Activated naive CD8-positive, alpha-beta T cell treated with anti-CD3 and anti-CD28 coated beads, Interleukin-2, amount 10 ng/mL, durations not matched to agents 7 days and 5 days (primary cell): Measurements from ENCODE around the gene ATP1A2. TPM values are rescaled to one million over a fixed set of nuclear protein-coding genes. Genes with fewer than 3 reads are reported as not detected.
A peak's percentile ranks its signal among the peaks of the same experiment; 100 is the strongest.

Source experiments
- ATAC-seq: fragments of 150-1000 bp; cut with Tn5 transposase; one replicate; pipeline ENCODE4 v1.10.0; 2021; ENCODE audit warnings: low read depth, moderate library complexity
- POLR2A ChIA-PET: fragments of 350-600 bp; sonication (Branson Sonifier 250); formaldehyde crosslinking; loops from one replicate; lab custom pipeline; 2021; ENCODE audit warnings: antibody characterized with exemption; lab: Charles Lee
- DNase-seq: peaks from one replicate; pipeline ENCODE4 v3.0.0; 2021
- H3K27ac Mint-ChIP-seq: one replicate; pipeline ENCODE4 v1.8.0; 2022; ENCODE audit warnings: mild to moderate bottlenecking, mixed read lengths
- H3K27me3 Mint-ChIP-seq: one replicate; pipeline ENCODE4 v1.8.0; 2022; ENCODE audit warnings: mild to moderate bottlenecking, moderate library complexity, mixed read lengths
- H3K36me3 Mint-ChIP-seq: one replicate; pipeline ENCODE4 v1.8.0; 2021; ENCODE audit warnings: mild to moderate bottlenecking, mixed read lengths
- H3K4me1 Mint-ChIP-seq: one replicate; pipeline ENCODE4 v1.8.0; 2021; ENCODE audit warnings: mixed read lengths
- H3K4me3 Mint-ChIP-seq: one replicate; pipeline ENCODE4 v1.8.0; 2022; ENCODE audit warnings: mild to moderate bottlenecking, moderate library complexity, mixed read lengths
- H3K9me3 Mint-ChIP-seq: one replicate; pipeline ENCODE4 v1.8.0; 2021; ENCODE audit warnings: mixed read lengths
- total RNA-seq, 2 experiments: library from RNA; stranded (reverse); gene quantifications; one replicate each; pipeline ENCODE4 v1.2.3, GENCODE V29; 2021

The ATP1A2 gene
- total RNA-seq, 2 experiments from 2014 or later, result not detected

DNA sequence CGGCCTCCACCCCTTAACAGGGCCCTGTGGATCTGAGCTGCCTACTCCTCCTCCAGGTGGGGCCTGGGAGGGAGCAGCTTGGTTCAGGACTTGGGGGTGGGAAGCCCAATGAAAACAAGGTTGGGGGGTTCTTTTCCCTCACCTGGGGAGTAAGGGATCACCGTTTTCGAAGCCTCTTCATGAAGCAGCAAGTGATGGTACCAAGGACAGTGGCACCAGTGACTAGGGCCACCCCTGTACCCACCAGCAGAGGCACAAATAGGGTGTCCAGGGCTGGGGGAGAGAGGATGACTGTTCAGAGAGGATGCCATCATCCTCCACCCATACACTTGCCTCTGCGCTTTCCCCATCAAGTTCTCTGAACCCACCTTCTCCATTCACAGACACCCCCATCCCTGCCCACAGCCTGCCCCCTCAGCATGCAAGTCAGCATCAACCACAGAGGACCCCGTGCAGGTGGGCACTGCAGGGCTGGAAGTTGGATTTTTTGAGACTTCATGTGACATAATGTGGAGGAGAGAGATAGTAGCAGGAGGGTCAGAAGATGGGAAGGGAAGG lies 23.8 kb upstream of the ATP1A2 start:
- peaks cover 4% of the 10 kb centered on the region for H3K36me3 Mint-ChIP-seq
- no peak overlapping the region for H3K4me3 Mint-ChIP-seq
- H3K27ac Mint-ChIP-seq, result no peak overlapping the region
- ATAC-seq, result no peak
- H3K27me3 Mint-ChIP-seq, result no peaks in the 10 kb centered on the region
- no peak for DNase-seq
- POLR2A ChIA-PET, result no interaction called here
- no peaks in the 10 kb centered on the region for H3K9me3 Mint-ChIP-seq
- H3K4me1 Mint-ChIP-seq, result peaks cover 11% of the 10 kb centered on the region

DNA sequence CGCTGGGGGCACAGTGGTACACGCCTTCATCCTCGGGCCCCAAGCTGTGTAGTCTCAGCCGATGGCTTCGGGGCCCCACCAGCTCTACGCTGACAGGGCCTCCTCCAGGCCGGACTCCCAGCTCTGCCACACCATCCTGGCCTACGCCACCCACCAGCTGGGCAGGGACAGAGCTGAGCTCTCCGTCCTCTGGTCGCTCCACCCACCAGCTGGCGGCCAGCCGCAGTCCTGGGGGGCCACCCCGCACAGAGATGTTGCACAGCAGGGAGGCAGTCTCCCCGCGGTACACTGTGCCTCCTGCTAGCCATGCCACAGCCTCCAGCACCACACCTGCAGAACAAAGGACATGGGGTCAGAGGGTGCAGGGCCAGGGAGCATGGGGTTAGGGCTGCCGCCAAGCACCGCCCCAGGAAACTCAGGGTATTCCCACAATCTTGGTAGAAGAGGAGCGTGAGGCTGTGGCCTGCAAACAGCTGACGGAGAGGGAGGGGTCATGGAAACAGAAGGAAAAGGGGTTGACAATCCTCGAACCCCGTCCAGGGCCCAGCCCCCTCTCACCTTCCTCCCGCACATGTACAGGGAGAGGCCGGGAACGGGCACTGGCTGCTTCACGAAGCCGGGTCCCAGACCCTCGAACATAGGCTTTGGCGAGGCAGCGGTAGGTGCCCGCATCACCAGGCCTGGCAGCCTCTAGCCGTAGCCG lies 23.0 kb upstream of the ATP1A2 start:
- DNase-seq (no peak), ATAC-seq (no peak)
- H3K36me3 Mint-ChIP-seq, result peaks cover 4% of the 10 kb centered on the region
- H3K27ac Mint-ChIP-seq, result no peak overlapping the region
- no peak overlapping the region for H3K4me3 Mint-ChIP-seq
- no peaks in the 10 kb centered on the region for H3K9me3 Mint-ChIP-seq
- peaks cover 19% of the 10 kb centered on the region for H3K4me1 Mint-ChIP-seq
- no peaks in the 10 kb centered on the region for H3K27me3 Mint-ChIP-seq
- POLR2A ChIA-PET, result no interaction called here

DNA sequence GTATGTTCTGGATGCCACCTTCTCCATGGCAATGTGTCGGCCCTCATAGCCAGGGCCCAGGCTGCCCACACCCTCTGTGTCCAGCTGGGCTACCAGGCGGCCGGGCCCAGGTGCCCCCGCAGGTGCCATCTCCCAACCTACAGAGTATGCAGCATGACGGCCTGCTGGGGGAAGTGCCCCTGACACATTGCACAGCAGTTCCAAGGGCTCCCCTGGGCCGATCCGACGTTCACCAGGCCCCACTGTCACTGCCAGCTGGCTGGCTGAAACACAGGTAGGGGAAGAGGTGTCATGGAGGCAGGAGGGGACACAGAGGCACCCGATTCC lies 22.5 kb upstream of the ATP1A2 start:
- Mint-ChIP-seq H3K27ac (no peak overlapping the region), H3K4me1 (peaks cover 22% of the 10 kb centered on the region), H3K36me3 (peaks cover 2% of the 10 kb centered on the region), H3K9me3 (no peaks in the 10 kb centered on the region), H3K27me3 (no peaks in the 10 kb centered on the region), H3K4me3 (no peak overlapping the region)
- ATAC-seq (no peak), DNase-seq (no peak)
- POLR2A ChIA-PET, result no interaction called here

DNA sequence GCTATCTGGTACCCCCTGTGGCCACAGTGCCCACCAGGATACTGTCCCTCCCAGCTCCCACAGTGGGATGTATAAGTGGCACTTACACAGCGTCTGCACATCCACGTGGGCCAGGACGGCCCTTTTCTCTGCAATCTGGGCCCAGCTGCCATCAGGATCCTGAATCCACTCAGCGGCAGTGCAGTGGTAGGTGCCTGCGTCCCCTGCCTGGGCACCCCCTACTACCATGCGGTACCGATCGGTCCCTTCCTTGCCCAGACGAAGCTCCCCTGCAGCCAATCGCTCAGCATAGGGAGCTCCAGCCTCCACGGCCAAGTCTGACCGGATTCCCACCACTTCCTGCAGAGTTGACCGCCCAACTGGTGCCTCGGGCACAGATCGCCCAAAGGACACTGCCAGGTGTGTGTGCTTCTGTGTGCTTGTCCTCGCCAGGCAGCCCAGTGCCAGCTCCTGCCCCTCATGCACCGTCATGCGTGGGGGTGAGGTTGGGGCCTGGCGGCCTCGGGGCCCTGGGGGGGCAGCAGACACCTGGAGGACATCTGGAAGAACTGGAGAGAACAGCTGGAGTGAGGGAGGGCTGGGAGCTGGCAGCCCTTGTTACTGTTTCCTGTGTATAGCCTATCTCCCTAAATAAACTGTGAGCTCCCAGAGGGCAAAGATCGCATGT lies 21.8 kb upstream of the ATP1A2 start:
- no peak overlapping the region for H3K4me3 Mint-ChIP-seq
- no peaks in the 10 kb centered on the region for H3K27me3 Mint-ChIP-seq
- peaks cover 22% of the 10 kb centered on the region for H3K4me1 Mint-ChIP-seq
- no peaks in the 10 kb centered on the region for H3K9me3 Mint-ChIP-seq
- no peak for DNase-seq
- POLR2A ChIA-PET, result no interaction called here
- ATAC-seq, result no peak
- peaks cover 2% of the 10 kb centered on the region for H3K36me3 Mint-ChIP-seq
- H3K27ac Mint-ChIP-seq, result no peak overlapping the region

DNA sequence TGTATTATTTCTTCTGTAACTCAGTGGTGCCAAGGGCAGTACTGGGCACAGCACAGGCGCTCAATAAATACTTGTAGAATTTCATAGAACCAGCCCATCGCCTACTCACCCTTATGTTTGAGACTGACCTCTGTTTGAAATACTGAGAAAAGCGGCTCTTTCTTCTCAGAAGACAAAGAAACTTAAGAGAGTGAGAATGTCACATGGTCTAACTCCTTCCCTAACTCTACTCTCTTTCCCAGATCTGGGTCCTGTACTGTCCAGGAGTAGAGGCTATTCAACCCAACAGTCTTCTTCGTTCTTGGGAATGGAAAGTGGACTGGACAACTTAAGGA lies 21.3 kb upstream of the ATP1A2 start:
- H3K4me3 Mint-ChIP-seq, result no peak overlapping the region

DNA sequence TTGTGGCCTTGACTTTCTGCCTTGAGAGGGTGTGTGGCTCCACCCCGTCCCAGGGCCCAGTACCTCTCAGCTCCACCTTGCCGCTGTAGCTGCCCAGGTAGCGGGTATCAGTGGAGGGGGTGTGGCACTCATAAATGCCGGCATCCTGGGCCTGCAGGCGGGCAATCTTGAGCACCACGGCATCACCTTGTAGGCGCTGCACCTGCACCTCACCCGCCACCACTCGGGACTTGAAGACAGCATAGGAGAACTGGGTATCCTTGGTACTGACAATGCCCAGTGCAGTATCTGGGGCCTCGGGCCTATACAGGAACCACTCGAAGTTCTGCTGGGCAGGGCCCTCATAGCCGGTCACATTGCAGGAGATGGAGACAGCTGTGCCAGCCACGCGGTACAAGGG lies 20.8 kb upstream of the ATP1A2 start:
- ATAC-seq, result no peak
- POLR2A ChIA-PET, result no interaction called here
- no peak overlapping the region for H3K4me3 Mint-ChIP-seq
- no peaks in the 10 kb centered on the region for H3K27me3 Mint-ChIP-seq
- H3K36me3 Mint-ChIP-seq, result peaks cover 2% of the 10 kb centered on the region
- DNase-seq, result no peak
- no peaks in the 10 kb centered on the region for H3K9me3 Mint-ChIP-seq
- no peak overlapping the region for H3K27ac Mint-ChIP-seq
- H3K4me1 Mint-ChIP-seq, result peaks cover 29% of the 10 kb centered on the region

More for the DNA sequence above, 21.3 kb upstream of the ATP1A2 start:
- H3K9me3 Mint-ChIP-seq, result no peaks in the 10 kb centered on the region
- peaks cover 23% of the 10 kb centered on the region for H3K4me1 Mint-ChIP-seq
- POLR2A ChIA-PET, result no interaction called here
- ATAC-seq (no peak), DNase-seq (no peak)
- no peaks in the 10 kb centered on the region for H3K27me3 Mint-ChIP-seq
- peaks cover 2% of the 10 kb centered on the region for H3K36me3 Mint-ChIP-seq
- no peak overlapping the region for H3K27ac Mint-ChIP-seq

DNA sequence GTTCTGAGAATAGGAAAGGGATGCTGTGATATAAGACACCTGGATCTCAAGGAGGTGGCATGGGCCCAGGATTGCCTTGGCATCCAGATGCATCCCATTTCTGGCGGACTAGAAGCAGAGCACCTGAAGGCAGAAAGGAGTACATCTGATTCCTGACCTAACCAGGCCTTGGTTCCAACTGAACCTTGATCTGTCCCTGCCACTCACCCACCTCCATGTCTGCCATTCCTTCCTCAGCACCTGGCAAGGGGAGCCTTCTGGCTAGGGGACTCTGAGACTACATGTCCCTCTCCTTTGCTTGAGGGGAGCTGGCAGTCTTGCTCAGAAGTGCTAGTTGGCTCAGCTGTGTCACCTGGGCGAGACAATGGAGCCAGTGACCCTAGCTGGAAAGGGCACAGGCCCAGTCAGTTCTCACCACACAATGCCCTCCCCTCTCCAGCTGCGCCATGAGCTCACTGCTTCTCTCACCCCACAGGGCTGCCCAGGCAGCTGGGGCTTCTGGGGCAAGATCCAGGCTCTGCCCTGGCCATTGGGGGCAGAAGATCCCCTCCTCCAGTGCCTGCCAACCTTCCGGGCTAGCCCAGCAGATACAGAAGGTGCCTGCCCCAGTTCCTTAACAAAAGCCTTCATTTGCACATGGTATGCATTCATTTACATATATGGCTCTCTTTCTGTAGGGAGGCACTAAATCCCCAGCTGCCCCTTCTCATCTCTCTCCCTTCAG lies 20.0 kb upstream of the ATP1A2 start:
- POLR2A ChIA-PET, result interaction anchor here (1.2 kb wide), 1 partner anchor 172 kb away, joined by 4 read pairs; no protein-coding TSS in a partner anchor
- Mint-ChIP-seq H3K27ac (peak overlapping the region; percentile 44), H3K27me3 (no peaks in the 10 kb centered on the region), H3K36me3 (peaks cover 2% of the 10 kb centered on the region), H3K9me3 (no peaks in the 10 kb centered on the region), H3K4me3 (no peak overlapping the region), H3K4me1 (peaks cover 31% of the 10 kb centered on the region)
- no peak for DNase-seq
- ATAC-seq, result no peak

DNA sequence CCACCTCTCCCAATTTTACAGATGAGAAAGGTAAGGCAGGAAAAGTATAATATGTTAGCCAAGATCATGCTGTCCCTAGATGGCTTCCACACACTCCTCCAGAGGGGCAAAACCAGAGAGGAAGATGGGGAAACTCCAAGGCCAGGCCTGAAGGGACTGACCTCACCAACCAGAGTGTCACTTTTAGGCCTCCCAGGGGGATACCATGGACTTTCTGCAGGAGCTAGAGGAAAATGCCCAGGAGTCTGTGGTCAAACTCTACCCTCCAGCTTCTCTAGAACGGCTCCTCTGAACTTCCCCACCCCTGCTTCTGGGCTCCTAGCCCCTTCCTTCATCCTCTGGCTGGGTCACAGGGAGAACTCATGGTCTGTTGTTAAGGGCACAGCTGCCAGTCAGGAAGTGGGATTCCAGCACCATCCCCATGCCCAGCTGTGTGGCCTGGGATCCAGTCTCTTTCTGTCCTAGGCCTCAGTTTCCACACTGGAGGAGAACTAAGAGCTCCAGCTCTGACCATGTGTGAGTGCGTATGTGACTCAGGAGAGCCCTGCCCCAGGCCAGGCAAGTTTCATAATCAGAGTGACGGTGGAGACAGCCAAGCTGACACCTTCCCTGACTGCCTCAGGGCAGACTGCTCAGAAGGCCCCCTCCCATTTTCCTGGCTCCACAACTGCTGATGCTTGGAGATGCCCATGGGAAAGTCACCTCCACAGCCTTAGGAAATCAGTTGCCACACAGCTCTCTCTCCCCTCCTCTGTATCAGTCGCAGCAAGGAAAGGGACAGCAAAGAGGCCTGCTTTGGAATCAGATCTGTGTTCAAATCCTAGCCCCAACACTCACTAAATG lies 19.1 kb upstream of the ATP1A2 start:
- no peak for ATAC-seq
- H3K4me1 Mint-ChIP-seq, result peaks cover 38% of the 10 kb centered on the region
- H3K9me3 Mint-ChIP-seq, result no peaks in the 10 kb centered on the region
- no peak for DNase-seq
- H3K27me3 Mint-ChIP-seq, result no peaks in the 10 kb centered on the region
- peak overlapping the region; percentile 92 for H3K4me3 Mint-ChIP-seq
- H3K27ac Mint-ChIP-seq, result peak overlapping the region; percentile 91
- peaks cover 2% of the 10 kb centered on the region for H3K36me3 Mint-ChIP-seq
- POLR2A ChIA-PET, result interaction anchor here (1.1 to 1.2 kb wide), 2 partner anchors 173 to 188 kb away, joined by 4 read pairs; partner anchors contain the start of gene PEX19

DNA sequence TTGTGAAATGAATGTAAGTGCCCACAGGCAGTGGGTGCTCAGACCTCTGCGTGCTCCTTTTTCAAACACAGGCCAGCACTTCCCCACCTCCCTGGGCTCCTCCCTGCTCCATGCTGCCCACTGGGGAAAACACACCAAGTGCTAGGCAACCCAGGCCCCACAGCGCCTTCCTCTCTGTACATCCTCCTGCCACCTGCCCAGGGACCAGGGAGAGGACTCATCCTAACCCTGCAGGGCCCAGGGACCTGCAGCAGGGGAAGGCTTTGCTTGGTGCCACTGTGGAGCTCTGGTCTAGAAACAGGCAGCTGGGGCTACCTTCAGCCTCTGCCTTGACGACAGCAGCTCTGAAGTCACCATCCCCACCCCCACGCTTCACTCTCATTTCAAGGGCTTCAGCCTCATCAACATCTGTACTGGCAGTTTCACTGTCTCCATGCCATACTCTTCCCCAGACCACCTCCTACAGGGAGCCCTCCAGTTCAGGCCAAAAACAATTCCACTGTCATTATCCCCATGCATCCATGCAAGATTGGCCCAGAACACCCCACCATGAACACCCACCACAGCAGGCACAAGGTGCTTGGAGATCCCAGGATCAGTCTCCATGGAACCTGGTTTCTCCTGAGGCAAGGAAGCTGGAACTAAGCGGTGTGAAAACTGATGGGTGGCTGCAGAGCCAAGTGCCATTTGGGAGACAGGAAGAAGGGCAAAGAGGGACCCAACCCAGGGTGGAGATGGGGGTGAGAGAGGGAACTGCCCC lies 18.2 kb upstream of the ATP1A2 start:
- no peaks in the 10 kb centered on the region for H3K9me3 Mint-ChIP-seq
- no peaks in the 10 kb centered on the region for H3K36me3 Mint-ChIP-seq
- ATAC-seq (no peak), DNase-seq (no peak)
- POLR2A ChIA-PET, result interaction anchor here (1.1 to 1.4 kb wide), 3 partner anchors 10 to 187 kb away, joined by 4 to 5 read pairs (median 4); partner anchors contain the start of genes DCAF8 and PEX19
- peak overlapping the region; percentile 92 for H3K4me3 Mint-ChIP-seq
- peaks cover 38% of the 10 kb centered on the region for H3K4me1 Mint-ChIP-seq
- H3K27me3 Mint-ChIP-seq, result no peaks in the 10 kb centered on the region
- H3K27ac Mint-ChIP-seq, result peak overlapping the region; percentile 91

DNA sequence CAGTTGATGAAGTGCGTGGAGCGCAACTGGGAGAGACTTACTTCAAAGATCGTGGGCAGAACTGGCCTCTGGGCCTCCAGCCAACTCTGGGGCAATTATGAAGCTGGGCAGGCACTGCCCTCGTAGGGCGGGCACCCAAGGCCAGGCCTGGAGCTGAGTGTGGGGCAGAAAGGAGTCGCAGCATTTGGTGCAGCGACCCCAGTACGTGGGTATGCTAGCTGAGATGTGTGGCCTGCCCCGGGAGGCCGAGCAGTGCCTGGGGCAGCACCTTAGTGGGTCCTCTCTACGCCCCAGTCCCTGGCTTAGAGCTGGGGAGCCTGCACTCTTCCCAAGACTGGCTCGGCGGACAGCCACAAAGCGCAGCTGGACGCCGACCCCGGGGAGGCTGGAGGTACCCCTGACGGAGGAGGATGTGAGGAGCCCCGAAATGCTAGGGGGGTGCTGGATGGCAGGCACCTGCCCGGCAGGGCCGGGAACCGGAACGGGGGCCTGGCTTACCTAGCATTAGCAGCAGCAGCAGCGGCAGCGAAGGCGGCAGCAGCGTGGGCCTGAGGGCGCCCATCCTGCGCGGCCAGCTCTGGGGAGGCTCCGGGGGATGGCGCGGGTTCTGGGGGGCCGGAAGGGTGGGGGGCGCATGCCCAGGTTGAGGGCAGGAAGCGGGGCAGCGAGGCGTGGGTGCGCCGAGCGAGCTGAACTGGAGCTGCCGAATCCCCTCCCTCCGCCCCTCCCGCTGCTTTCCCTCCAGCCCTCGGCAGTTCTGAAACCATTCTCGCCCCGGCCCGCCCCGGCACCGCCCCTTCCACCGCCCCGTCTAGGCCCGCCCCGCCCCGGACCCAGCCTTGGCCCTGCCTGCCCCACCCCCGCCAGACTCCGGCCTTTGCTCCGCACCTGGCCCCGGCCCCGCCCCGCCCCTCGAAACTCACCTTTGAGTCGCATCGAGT lies 17.4 kb upstream of the ATP1A2 start, which contains the start of gene IGSF8:
Gene IGSF8, minus strand, starts transcription at position 709 of the 941 bp plus-strand sequence. Its CDS starts 147 bp downstream, at position 562.
- POLR2A ChIA-PET, result interaction anchor here (0.6 to 1.4 kb wide), 9 partner anchors 11 to 278 kb away, joined by 3 to 5 read pairs (median 3); partner anchors contain the start of genes DCAF8, PEA15 and PEX19

DNA sequence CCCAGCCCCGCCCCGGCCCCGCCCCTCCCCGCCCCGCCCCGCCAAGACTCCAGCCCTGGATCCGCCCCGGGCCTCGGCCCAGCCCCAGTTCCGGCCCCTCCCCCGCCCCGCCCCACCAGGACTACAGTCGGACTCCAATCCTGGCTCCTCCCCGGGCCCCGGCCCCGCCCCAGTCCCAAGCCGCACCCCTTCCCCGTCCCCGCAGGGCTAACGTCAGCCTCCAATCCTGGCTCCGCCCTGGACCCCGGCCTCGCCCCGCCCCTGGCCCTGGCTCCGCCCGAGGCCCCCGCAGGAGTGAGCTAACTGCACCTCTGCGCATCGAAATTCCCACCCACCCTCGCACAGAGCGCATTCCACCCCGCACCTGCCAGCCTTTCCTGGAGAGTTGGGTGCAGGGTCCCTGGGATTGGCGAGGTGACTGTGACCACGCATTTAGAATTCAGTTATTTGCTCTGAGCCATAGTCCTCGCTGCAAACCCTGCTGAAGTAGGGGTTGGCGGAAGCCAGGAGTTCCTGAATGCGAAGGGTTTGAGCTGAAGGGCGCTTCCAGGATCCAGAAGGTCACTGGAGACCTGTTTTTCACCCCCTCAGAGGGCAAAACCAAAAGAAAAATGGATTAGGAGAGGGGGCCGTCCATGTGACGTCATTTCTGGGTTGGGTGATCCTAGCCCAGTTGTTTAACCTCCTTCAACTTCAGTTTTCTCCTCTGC lies 16.6 kb upstream of the ATP1A2 start:
- Mint-ChIP-seq H3K27me3 (no peaks in the 10 kb centered on the region), H3K4me1 (peaks cover 39% of the 10 kb centered on the region), H3K9me3 (no peaks in the 10 kb centered on the region), H3K36me3 (no peaks in the 10 kb centered on the region), H3K27ac (peak overlapping the region; percentile 86), H3K4me3 (peak overlapping the region; percentile 81)
- POLR2A ChIA-PET, result interaction anchor here (0.8 to 1.4 kb wide), 6 partner anchors 11 to 277 kb away, joined by 3 to 4 read pairs (median 3); no protein-coding TSS in a partner anchor
- ATAC-seq (peak; percentile 79), DNase-seq (peak; percentile 98)

More for the DNA sequence above, 17.4 kb upstream of the ATP1A2 start, which contains the start of gene IGSF8:
- H3K9me3 Mint-ChIP-seq, result no peaks in the 10 kb centered on the region
- no peaks in the 10 kb centered on the region for H3K27me3 Mint-ChIP-seq
- DNase-seq, result peak; percentile 93
- H3K4me3 Mint-ChIP-seq, result peak within 1 kb of the TSS; percentile 92
- H3K4me1 Mint-ChIP-seq, result peaks cover 39% of the 10 kb centered on the region
- H3K36me3 Mint-ChIP-seq, result no peaks in the 10 kb centered on the region
- H3K27ac Mint-ChIP-seq, result peak within 1 kb of the TSS; percentile 91
- ATAC-seq, result peak; percentile 69
